ENCODE measurements around the gene NAA15.
"Not testable (repeated sequence)": the region's sequence is repeated elsewhere in the genome, so short reads cannot be mapped to it uniquely, and the experiment has no call there.

Gene NAA15

DNA sequence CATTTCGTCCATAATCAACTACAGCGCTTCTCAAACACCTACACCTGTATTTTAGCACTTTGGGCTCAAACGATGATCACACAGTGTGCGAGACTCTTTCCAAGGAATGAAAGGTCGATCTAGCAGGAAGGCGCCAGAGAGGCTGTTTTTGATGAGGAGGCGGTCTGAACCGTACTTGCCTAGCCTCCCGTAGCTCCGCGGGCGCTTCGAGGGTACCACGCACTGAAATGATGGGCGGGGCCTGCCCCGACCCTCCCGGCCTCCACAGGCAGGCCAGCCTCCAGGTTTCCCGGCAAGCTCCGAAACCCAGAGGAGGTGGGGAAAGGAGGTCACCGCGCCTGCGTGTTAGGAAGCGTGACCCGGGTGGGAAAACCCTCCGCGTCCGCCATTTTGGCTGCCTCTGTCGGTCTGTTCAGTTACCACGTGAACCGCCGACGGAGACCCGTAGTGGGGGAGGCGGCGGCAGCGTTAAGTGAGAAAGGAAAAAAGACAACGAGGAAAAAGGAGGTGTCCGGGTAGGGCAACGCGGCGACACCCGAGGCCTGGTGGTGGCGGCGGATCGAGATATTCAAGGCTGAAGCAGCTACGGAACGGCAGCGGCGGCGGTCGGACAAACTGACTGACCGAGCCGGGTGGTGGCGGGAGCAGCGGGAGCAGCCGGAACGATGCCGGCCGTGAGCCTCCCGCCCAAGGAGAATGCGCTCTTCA is at the start of gene NAA15:
Gene NAA15, plus strand, starts transcription at position 393 of the 708 bp plus-strand sequence. Its CDS starts 273 bp downstream, at position 666.
- DNase-seq: peak; percentile 98

DNA sequence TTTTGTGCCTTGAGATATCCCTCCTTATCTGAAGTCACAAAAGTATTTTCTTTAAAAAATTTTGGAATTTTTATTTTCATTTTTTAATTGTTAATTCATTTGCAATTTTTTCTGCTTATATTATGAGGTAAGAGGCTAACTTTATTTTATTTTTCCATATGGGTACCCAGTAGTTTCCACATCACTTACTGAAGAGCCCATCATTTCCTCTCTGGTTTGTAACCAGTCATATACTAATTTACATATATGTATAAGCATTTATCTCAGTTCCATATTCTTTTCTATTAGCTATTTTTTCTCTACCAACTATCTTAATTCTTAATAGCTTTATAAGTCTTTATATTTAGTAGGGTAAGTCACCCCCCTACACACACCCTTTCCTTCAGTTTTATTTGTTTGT is 48.3 kb upstream of the NAA15 start:
- DNase-seq: peak; percentile 17

DNA sequence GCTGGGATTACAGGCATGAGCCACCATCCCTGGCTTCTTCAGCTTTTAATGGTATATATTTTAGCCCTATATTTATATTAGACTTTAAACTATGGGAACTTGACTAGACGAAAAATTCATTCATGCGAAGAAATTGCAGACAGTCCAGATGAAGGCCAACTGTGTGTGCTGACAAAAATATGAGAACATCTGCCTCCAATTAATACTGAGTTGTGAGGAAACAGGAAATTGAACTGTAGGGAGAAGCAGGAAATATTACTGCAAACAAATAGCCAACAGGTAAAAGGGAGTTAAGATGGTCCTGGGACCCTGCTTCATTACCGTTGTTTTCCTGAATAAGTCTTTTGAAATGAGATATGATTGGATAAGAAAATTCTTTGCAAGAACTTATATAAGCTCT is 47.6 kb upstream of the NAA15 start:
- no peak for DNase-seq

DNA sequence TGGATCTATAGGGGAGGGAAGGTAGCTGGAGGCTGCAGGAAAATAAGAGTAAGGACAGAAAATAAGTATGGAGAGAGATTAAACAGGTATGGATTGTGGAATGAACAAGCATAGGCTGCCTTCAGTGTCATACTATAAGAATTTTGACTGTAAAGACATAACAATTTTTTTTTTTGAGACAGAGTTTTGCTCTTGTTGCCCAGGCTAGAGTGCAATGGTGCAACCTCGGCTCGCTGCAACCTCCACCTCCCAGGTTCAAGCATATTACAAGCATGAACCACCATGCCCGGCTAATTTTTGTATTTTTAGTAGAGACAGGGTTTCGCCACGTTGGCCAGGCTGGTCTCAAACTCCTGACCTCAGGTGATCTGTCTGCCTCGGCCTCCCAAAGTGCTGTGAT is 45.7 kb upstream of the NAA15 start:
- not testable (repeated sequence) for DNase-seq

DNA sequence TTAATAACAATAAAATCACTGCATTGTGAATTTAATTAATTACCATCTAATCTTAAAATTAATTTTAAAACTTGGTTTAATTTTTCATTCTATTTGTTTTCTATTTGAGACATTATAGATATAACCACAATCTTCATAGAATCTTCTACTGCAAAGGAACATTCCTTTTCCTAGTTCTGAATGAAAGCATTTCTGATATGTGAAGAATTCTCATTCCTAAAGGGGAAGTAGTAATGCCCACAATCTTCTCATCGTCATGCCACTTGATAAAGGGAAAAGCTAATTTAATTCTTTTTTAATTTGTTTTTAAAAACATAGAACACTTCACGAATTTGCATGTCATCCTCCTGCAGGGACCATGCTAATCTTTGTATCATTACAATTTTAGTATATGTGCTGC is 45.0 kb upstream of the NAA15 start:
- DNase-seq: no peak

DNA sequence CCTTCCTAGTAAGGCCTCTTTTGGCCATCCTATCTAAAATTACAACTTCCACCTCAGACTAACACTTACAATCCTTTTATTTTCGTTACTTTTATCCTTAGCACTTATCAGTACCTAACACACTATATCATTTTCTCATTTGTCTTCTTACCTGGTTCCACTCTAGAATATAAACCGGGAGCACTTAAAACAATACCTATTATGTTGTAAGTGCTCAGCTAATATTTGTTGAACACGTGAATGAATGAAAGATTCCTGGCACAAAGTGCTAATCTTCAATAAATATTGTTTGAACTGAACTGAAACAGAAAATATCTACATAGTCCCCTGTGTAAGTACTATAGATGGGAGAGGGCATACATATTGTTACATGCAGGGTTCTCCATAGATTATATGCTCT is 35.7 kb upstream of the NAA15 start:
- peak; percentile 15 for DNase-seq

DNA sequence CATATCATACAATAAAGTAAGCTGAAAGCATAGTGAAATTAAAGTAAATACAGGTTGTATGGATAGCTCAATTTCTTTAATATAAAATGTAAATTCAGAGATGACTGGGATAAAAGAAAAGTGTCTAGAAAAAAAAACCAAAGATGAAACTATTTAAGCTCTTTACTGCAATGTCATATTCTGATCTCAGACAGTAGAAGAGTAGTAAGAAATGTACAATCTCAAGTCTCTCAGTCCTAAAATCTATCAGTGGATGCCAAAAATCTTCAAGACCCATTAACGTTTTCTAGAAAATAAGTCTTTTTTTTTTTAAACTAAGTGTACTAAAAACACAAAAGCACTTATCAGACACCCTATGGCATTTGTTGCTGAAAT is 35.1 kb upstream of the NAA15 start:
- no peak for DNase-seq

DNA sequence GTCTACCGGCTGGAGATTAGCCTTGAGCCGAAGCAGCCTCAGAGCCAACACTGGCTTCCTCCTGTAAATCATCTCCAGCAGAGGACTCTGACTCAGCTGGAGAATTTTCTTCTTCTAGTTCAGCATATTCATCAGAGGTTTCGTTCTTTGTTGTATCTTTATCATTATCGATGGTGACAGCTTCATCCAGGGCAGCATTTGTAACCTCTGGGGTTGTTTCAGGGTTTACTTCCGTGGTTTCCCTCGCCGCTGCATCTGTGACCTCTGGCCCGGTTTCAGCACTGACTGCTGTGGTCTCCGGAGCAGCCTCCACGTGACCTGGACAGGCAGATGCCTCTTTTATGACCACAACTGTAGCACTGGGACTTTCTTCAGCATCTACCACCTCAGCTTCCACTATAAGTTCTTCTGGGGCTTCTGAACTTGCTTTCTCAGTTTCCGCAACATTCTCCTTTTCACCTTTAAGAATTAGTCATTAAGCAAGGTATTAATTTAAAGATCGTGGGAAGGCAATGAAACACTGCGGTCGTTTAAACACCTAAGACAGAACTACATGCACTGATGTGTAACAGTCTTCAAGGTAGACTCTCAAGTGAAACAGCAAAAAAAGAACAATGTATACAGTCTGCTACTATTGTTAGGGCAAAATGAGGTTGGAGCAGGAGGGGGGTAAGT is 34.6 kb upstream of the NAA15 start:
- peak; percentile 76 for DNase-seq

DNA sequence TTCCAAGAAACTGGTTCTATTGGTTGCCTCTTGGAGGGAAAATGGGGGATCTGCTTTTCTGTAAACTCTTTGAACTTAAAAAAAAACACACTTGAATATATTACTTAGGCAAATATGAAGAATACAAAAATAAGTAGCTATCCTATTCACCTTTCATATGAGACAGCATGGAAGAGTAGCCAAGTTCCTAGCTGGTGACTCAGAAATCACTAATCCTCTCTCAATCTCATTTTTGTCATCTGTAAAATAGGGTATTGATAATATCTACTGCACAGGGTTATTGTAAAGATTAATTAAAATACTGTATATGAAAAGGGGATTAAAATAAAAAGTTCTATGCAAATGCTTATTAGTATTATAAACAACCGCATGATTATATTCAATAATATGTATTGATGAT is 34.0 kb upstream of the NAA15 start:
- DNase-seq: no peak

DNA sequence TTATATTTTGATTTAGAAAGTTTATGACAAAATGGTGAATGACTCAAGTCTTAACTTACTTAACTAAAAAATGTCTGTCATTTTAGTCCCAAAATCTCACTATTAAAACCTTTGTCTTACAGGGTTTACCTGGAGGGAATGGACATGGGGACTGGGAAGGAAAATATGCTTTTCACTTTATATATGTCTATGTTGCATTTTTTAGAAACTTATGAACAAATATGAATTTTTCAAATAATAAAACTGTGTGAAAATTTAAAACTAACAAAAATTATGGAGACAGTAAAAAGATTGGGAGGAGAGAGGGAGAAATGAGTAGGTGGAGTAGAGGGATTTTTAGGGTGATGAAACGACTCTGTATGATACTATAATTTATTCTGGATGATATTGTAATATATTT is 27.5 kb upstream of the NAA15 start:
- DNase-seq: no peak

DNA sequence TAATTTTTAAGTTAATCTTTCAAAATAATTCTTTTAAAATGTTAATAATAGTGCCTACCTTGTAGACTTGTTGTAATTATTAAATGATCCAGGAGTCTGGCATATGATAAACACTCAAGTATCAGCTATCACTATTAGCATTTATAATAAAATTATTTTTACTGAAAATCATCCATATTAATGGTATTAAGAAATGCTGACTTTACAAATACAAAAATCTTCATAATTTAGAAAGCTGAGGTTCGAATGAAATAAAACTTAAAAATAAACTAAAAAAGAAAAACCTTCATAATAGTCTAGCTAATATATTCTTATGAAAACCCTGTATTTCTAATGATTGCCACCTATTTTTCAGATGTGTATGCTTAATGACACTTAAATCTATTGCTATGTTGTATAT is 26.5 kb upstream of the NAA15 start:
- DNase-seq: no peak

DNA sequence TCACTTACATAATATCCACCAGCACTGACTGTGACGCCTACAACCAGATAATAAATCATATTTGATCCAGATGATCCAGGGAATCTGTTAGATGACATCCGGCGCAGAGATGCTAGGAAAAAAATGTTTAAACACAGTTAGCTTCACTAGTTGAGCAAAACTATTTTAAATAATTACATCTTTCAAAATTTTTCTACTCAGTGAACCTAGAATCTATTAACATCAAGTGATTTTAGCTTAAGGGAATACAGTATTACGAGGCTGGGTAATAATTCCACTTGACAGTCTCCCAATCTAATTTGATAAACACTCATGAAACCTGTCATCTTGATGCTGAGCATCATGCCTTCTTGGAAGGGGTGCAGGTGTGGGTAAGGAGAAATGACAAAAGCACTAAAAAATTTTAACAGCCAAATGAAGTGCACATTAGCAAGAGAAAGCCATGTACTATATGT is 26.0 kb upstream of the NAA15 start:
- DNase-seq: no peak

DNA sequence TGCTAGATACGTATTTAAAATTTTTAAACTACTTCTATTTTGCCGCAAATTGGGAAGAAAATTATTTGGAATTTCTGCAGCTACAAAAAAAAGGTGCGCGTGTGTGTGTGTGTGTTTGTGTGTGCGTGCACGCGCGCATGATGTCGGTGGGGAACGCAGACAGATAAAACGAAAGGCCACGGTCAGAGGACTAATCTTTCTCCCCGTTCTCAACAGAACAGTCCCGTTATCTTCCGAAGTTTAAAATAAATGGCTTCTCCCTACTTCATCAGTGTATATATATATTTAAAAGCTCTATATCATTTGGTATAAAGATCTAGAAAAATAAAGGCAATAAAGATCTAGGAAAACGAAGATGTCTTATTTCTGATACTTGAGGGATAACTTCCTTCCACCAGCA is 22.8 kb upstream of the NAA15 start:
- no peak for DNase-seq

DNA sequence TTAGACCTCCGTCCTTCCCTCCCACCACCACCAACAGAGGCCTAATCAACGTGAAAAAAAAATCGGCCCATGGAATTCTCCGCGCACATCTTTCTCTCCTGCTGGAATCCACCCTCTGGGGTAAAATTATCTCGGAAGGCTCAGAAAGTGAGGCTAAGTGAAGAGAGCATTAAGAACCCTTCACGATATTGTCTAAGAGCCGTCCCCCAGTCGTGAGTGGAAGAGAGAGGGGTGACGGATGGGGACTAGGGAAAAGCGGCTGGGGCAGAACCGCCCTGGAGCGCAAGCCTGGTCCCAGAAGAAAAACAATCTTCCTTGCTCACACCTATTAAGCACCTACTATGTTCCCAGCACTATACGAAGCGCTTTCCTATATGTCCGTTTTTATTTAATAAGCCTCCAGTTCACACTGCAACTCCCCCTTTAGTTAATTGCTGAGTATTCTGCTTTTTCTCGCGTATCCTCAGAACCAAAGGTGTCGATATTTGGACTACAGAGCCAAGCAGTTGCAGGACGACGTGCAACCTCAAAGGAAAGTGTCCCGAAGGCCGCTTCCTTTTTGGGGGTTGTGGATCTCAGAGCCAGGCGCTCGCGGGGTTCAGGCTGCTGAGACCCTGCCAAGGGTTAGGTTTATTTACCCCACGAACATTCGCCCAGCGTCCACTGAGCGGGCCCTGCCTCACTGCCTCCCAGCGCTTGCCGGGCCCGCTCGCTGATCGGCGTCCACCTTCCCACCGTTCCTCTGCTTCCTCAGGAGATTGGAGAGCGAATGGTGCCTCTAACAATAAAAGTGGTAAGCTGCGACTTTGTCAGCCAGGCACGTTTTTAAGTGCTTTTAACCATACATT is 22.2 kb upstream of the NAA15 start:
- DNase-seq: no peak

DNA sequence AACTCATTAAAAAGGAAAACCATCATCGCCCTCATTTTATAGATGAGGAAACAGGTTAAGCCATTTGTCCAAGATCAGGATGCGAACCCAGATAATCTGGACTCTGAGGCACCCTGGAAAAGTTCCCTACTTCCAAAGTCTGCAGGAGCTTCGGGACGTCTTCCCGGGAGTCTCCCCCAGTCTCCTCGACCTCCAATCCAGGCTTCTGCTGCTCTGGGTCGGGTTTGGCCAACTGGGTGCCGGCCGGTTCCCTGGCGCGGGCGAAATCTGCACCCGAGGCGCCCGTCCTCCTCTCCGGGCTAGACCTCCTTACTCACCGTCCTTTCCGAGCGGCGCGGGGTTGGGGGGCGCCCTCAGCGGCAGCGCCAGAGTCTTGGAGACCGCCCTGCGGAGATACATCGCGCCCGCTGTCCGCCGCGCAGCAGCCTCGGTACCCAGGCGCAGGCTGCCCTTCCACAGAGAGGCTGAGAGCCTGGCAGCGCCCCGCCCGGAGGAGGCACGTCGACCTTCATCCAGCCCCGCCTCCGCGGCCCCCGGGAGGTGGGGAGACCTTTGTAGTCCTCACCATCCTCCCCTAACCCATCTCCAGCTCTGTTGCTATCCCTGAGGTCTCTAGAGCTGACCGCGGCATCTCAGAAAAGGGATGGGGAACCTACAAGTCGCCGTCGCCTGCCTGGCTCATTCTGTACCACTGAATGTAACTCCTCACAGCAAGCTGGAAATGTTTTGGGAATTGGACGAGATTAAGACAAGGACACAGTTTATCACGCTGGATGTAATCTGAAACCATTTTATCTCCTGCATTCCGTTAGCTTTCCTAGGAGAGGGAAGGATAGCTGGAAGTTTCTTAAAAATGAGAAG is 21.3 kb upstream of the NAA15 start, which contains the start of gene MGARP:
Gene MGARP, minus strand, starts transcription at position 466 of the 861 bp plus-strand sequence. Its CDS starts 67 bp downstream, at position 399.
- DNase-seq: no peak

DNA sequence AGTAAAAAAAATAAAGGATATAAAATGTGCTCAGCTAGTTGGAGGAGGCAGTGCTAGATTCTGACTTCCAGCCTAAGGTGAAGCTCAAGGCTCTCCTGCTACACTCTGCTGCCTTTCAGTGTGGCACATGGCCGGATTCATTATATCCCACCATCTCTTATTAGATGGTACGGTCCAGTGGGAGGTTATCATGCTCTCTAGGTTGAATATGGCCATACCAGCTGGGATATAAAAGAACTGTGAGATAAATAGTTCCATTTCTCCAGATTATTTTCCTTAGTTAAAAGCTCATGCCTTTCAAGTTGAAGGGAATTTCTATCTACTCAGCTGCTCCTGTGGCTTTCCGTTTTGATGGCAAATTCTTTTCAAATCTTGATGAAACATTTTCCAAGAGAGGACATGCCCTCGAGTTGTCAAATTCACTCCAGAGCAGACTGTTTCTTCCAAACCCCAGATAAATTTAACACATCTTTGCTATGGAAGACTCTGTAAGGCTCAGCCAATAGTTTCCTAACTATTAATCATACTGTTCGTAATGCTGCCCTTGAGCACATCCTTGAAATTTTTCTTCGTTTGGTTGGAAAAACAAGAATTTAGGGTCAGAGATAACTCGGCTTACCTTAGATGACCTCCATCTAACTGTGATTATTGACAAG is 19.1 kb upstream of the NAA15 start:
- DNase-seq: no peak

DNA sequence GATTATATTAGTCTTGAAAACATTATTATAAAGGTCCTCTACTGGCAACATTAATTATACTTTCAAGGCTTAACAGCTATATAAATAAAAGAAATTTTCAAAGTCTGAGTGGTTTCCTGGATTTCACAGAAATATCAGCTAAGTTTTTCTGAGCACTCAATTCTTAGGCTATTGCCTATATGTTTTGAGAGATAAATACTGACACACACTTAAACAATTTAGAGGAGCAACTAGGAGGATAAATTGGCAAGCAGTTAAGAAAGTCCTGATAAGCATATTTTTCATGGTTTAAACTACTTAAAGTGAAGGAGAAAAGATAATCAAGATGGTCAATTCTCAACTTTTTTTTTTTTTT is 18.6 kb upstream of the NAA15 start:
- no peak for DNase-seq

DNA sequence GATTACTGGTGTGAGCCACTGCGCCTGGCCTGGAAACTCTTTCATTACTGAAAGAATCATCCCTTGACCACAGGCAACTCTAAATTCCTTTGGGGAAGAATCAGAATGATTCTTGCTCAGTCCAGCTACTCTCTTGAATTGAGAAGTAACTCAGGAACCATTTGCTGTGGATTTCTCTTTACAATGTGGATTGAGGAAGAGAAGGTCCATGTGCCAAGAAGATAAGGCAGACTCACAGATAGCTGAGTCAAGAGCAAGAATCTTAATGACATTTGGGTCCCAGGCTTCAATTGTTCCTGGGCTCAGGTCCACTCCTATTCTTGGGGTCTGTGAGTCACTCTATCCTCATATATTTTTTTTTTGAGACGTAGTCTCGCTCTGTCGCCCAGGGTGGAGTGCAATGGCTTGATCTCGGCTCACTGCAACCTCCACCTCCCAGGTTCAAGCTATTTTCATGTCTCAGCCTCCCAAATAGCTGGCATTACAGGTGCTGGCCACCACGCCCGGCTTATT is 15.1 kb upstream of the NAA15 start:
- no peak for DNase-seq

DNA sequence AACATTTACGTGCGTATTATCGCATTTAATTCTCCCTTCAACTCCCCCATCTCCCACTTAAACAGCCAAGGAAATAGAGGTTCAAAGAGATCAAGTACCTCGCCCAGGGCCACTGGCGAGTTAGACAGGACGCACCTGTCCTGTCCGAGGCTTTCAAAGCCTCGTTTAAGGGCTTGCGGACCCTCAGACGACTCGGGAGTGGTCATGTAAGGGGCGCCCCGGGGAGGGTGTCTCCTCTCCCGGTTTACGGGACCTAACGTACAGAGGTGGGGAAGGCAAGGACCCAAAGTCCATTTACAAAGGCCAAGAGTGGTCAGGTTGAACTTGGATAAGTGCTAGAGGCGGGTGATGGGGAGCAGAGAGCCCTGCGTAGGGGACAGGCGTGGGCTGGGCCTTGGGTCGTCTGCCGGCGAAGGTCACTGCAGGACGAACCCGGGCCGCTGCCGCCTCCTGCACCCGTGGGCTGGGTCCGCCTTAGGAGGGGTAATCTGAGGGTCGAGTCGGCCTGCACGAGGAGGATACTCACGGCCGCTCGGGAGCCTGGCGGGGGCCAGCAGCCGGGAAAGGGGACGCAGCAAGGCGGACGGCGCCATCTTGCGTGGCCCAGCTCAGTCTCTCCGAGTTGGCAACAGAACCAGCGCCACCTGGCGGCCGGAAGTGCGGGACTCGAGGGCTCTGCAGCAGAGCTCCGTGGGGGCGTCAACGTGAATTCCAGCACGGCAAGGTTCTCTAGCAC is 5.9 kb upstream of the NAA15 start:
- peak; percentile 94 for DNase-seq

DNA sequence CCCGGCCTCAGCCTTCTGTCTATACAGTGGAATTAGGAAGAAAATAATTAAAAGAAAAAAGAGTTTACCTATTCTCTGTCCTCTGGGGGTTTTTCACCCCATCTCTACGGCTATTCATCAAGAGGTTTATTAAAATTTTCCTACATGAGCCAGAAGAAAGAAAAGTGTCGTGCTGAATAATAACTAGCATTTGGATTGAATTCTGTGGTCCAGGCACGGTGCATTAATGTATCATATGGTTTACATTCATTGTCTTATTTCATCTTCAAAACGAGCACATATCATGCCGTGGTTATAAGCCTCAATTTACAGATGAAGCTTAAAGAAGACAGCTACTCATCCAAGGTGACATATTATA is 5.4 kb upstream of the NAA15 start:
- DNase-seq: no peak

DNA sequence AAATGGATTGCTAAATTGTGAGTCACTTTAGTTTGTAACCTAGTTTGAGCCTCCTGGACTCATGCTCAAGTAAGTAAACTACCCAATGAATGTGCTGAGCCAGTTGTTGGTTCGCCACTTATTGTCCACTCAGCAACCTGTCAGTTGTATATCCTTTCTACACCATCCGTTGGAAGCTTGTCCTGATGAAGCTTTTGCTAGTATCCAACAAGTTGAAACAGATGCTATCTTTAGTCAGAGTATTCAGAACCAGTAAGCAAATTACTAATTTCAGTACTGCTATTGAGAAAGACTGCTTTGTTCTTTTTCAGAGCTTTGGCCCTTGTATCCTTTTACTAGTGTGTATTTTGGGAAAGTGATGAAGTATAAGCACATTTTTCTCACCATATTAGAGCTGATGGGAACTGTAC is 4.3 kb upstream of the NAA15 start:
- no peak for DNase-seq

Data from hematopoietic multipotent progenitor cell treated with erythropoietin and hydrocortisone succinate and interleukin-3 and kit ligand, for 8 days (in vitro differentiated cells).